SK-N-SH (cell line): ENCODE data around the gene TMEM255B. TPM values are rescaled to one million over a fixed set of nuclear protein-coding genes. Genes with fewer than 3 reads are reported as not detected.

Source experiments
- CTCF ChIA-PET: fragments of 300-600, 350-600 bp; formaldehyde crosslinking; extraction: SDS; loops from one replicate; lab custom pipeline; 2021; lab: Yijun Ruan, JAX
- POLR2A ChIA-PET: fragments of 350-600 bp; sonication (Branson Sonifier 250); formaldehyde crosslinking; extraction: SDS; loops from one replicate; lab custom pipeline; 2020; ENCODE audit warnings: antibody characterized with exemption, inconsistent platforms; lab: Yijun Ruan, JAX
- DNase-seq: peaks from one replicate; pipeline ENCODE4 v3.0.0; 2012
- H2AFZ ChIP-seq: fragments of 200-600 bp; sonication (generic); 2 replicates; pipeline ENCODE4 v1.8.1; 2016; ENCODE audit warnings: antibody characterized with exemption, mild to moderate bottlenecking, low read depth
- H3F3A ChIP-seq: fragments of 200-600 bp; sonication (generic); replicated peaks from 2 replicates; pipeline ENCODE3; 2016; ENCODE audit warnings: antibody characterized with exemption, mild to moderate bottlenecking; ENCODE audit not compliant: insufficient read depth
- H3K27ac ChIP-seq, 2 experiments: fragments of 200-500 bp in 1 of 2; fragments of 200-600 bp in 1 of 2; sonication (Bioruptor generic) in 1 of 2; sonication (generic), shearing (Covaris generic) in 1 of 2; 2 replicates each; pipeline versions ENCODE4 v1.5.1 to v1.6.1; 2014 to 2016; ENCODE audit warnings: low read depth in 2 of 2, inconsistent platforms in 1 of 2, low read length in 1 of 2, mild to moderate bottlenecking in 1 of 2, mixed read lengths in 1 of 2
- H3K27me3 ChIP-seq: fragments of 200-600 bp; sonication (generic), shearing (Covaris generic); 2 replicates; pipeline ENCODE4 v1.6.1; 2016; ENCODE audit warnings: mixed run types; ENCODE audit not compliant: insufficient read depth
- H3K36me3 ChIP-seq, 2 experiments: fragments of 200-500 bp in 1 of 2; fragments of 200-600 bp in 1 of 2; sonication (Bioruptor generic) in 1 of 2; sonication (generic) in 1 of 2; replicated peaks in 1 of 2; 2 replicates each; pipeline versions ENCODE3 to v1.5.1; 2014 to 2016; ENCODE audit warnings: low read length in 1 of 2, mild to moderate bottlenecking in 1 of 2; ENCODE audit not compliant: insufficient read depth in 2 of 2, control insufficient read depth in 1 of 2
- H3K4me1 ChIP-seq, 2 experiments: fragments of 200-500 bp in 1 of 2; fragments of 200-600 bp in 1 of 2; sonication (Bioruptor generic) in 1 of 2; sonication (generic), shearing (Covaris generic) in 1 of 2; 2 replicates each; pipeline versions ENCODE4 v1.5.1 to v1.6.1; 2014 to 2016; ENCODE audit warnings: low read depth in 1 of 2, low read length in 1 of 2, mixed run types in 1 of 2; ENCODE audit not compliant: insufficient read depth in 2 of 2, control insufficient read depth in 1 of 2
- H3K4me2 ChIP-seq: fragments of 200-600 bp; sonication (generic), shearing (Covaris generic); 2 replicates; pipeline ENCODE4 v1.6.1; 2017; ENCODE audit warnings: mixed run types
- H3K4me3 ChIP-seq, 2 experiments: fragments of 200-500 bp in 1 of 2; fragments of 200-600 bp in 1 of 2; sonication (Bioruptor generic) in 1 of 2; sonication (generic), shearing (Covaris generic) in 1 of 2; 2 replicates each; pipeline versions ENCODE4 v1.5.1 to v1.8.1; 2014 to 2016; ENCODE audit warnings: low read depth in 2 of 2, inconsistent platforms in 1 of 2, low read length in 1 of 2, mild to moderate bottlenecking in 1 of 2, mixed read lengths in 1 of 2, moderate library complexity in 1 of 2
- H3K79me2 ChIP-seq: fragments of 200-600 bp; sonication (generic); 2 replicates; pipeline ENCODE4 v1.8.1; 2017; ENCODE audit warnings: mild to moderate bottlenecking; ENCODE audit not compliant: insufficient read depth
- H3K9ac ChIP-seq: fragments of 200-600 bp; sonication (generic); 2 replicates; pipeline ENCODE4 v1.6.1; 2017; ENCODE audit warnings: mixed run types
- H3K9me2 ChIP-seq: fragments of 200-600 bp; sonication (generic); 2 replicates; pipeline ENCODE4 v1.6.1; 2017; ENCODE audit warnings: mixed run types
- H3K9me3 ChIP-seq: fragments of 200-600 bp; sonication (generic); 2 replicates; pipeline ENCODE4 v1.6.1; 2017; ENCODE audit warnings: mixed run types, mild to moderate bottlenecking, moderate library complexity
- H4K20me1 ChIP-seq: fragments of 200-600 bp; sonication (generic); 2 replicates; pipeline ENCODE4 v1.6.1; 2017; ENCODE audit warnings: mild to moderate bottlenecking, mixed run types; ENCODE audit not compliant: insufficient read depth
- CHD2 ChIP-seq: fragments of 150-350 bp; IDR thresholded peaks from 2 replicates; pipeline ENCODE4 v1.6.1; 2018; ENCODE audit warnings: low read length; ENCODE audit not compliant: partially characterized antibody
- EP300 ChIP-seq, 2 experiments: IDR thresholded peaks; 2 replicates each; pipeline versions ENCODE4 v1.4.0 to v1.6.1; 2012; ENCODE audit warnings: borderline replicate concordance in 1 of 2, low read depth in 1 of 2, low read length in 1 of 2
- EZH2phosphoT487 ChIP-seq: fragments of 200-600 bp; sonication (generic); IDR thresholded peaks from 2 replicates; pipeline ENCODE4 v1.6.1; 2017; ENCODE audit warnings: low read depth, mixed run types, mild to moderate bottlenecking, antibody characterized with exemption, moderate library complexity, borderline replicate concordance
- FOSL2 ChIP-seq: IDR thresholded peaks from 2 replicates; pipeline ENCODE4 v1.4.0; 2012; ENCODE audit warnings: low read depth, mild to moderate bottlenecking, moderate library complexity, borderline replicate concordance
- FOXM1 ChIP-seq: IDR thresholded peaks from 2 replicates; pipeline ENCODE4 v1.4.0; 2012; ENCODE audit warnings: low read depth, mild to moderate bottlenecking
- GABPA ChIP-seq: IDR thresholded peaks from 2 replicates; pipeline ENCODE4 v1.4.0; 2012; ENCODE audit warnings: low read depth, mild to moderate bottlenecking
- GATA2 ChIP-seq: sonication (generic); formaldehyde crosslinking; IDR thresholded peaks from 2 replicates; pipeline ENCODE4 v1.5.0; 2020; ENCODE audit warnings: mild to moderate bottlenecking, missing genetic modification reagents
- MEF2A ChIP-seq: IDR thresholded peaks from 2 replicates; pipeline ENCODE4 v1.4.0; 2012; ENCODE audit warnings: low read depth, borderline replicate concordance
- MXI1 ChIP-seq: IDR thresholded peaks from 2 replicates; pipeline ENCODE4 v1.6.1; 2012; ENCODE audit warnings: mild to moderate bottlenecking, low read depth, low read length, improper control_type of control experiment
- NFIC ChIP-seq: IDR thresholded peaks from 2 replicates; pipeline ENCODE4 v1.4.0; 2012; ENCODE audit warnings: borderline replicate concordance
- NRF1 ChIP-seq: IDR thresholded peaks from 2 replicates; pipeline ENCODE4 v1.6.1; 2012; ENCODE audit warnings: low read depth, mild to moderate bottlenecking, low read length
- POLR2AphosphoS5 ChIP-seq: IDR thresholded peaks from 2 replicates; pipeline ENCODE4 v1.6.1; 2012; ENCODE audit warnings: low read depth, low read length
- RAD21 ChIP-seq: IDR thresholded peaks from 2 replicates; pipeline ENCODE4 v1.6.1; 2012; ENCODE audit warnings: mild to moderate bottlenecking, low read length
- RCOR1 ChIP-seq: fragments of 150-350 bp; IDR thresholded peaks from 2 replicates; pipeline ENCODE4 v1.6.1; 2017; ENCODE audit warnings: antibody characterized with exemption, low read length
- RFX5 ChIP-seq: IDR thresholded peaks from 2 replicates; pipeline ENCODE4 v1.6.1; 2012; ENCODE audit warnings: mild to moderate bottlenecking, improper control_type of control experiment, low read length
- RXRA ChIP-seq: IDR thresholded peaks from 2 replicates; pipeline ENCODE4 v1.4.0; 2012; ENCODE audit warnings: low read depth, mild to moderate bottlenecking, borderline replicate concordance
- SIN3A ChIP-seq: IDR thresholded peaks from 2 replicates; pipeline ENCODE4 v1.6.1; 2012; ENCODE audit warnings: low read depth, mild to moderate bottlenecking, low read length, moderate library complexity, borderline replicate concordance
- TAF1 ChIP-seq: IDR thresholded peaks from 2 replicates; pipeline ENCODE4 v1.6.1; 2012; ENCODE audit warnings: low read depth, mild to moderate bottlenecking, low read length, moderate library complexity, borderline replicate concordance
- TCF12 ChIP-seq: IDR thresholded peaks from 2 replicates; pipeline ENCODE4 v1.4.0; 2012
- TEAD4 ChIP-seq: IDR thresholded peaks from 2 replicates; pipeline ENCODE4 v1.4.0; 2012; ENCODE audit warnings: mild to moderate bottlenecking, borderline replicate concordance; ENCODE audit not compliant: insufficient read depth
- YY1 ChIP-seq: IDR thresholded peaks from 2 replicates; pipeline ENCODE4 v1.4.0; 2012; ENCODE audit warnings: low read depth, mild to moderate bottlenecking
- WGBS: methylation state at CpG from one replicate; pipeline ENCODE4 v1.1.6; 2017; ENCODE audit warnings: low lambda C conversion rate; 5-methylcytosine and 5-hydroxymethylcytosine counted together
- polyA plus RNA-seq, 3 experiments: library from polyadenylated mRNA; depleted of rRNA; stranded (reverse); fragments of >200 nt; gene quantifications; 2 replicates each; pipeline ENCODE4 v1.2.3, GENCODE V29; 2012
- TF ChIP-seq, protein P1 (sequence below): fragments of 150-350 bp; IDR thresholded peaks from 2 replicates; pipeline ENCODE4 v1.6.1; 2017; ENCODE audit warnings: antibody characterized with exemption, low read length, low read depth, borderline replicate concordance
- TF ChIP-seq, protein P2 (sequence below): IDR thresholded peaks from 2 replicates; pipeline ENCODE4; 2012
- TF ChIP-seq, protein P3 (sequence below): IDR thresholded peaks from 2 replicates; pipeline ENCODE4 v1.6.1; 2012; ENCODE audit warnings: mild to moderate bottlenecking, low read depth, low read length, moderate library complexity
- TF ChIP-seq, protein P4 (sequence below): IDR thresholded peaks from 2 replicates; pipeline ENCODE4 v1.4.0; 2012; ENCODE audit warnings: low read depth
- TF ChIP-seq, protein P5 (sequence below): fragments of 150-350 bp; IDR thresholded peaks from 2 replicates; pipeline ENCODE4 v1.6.1; 2016; ENCODE audit warnings: mild to moderate bottlenecking, low read depth, low read length

Gene TMEM255B
- polyA plus RNA-seq (2012; rRNA removed) = 10.6 and 14.8 TPM in 2 replicates
- 9.5 and 11.0 TPM in 2 replicates for polyA plus RNA-seq (2012; cell fraction: cytosol; rRNA removed)
- polyA plus RNA-seq (2012; cell fraction: nucleus; rRNA removed) = 12.5 and 12.6 TPM in 2 replicates

DNA sequence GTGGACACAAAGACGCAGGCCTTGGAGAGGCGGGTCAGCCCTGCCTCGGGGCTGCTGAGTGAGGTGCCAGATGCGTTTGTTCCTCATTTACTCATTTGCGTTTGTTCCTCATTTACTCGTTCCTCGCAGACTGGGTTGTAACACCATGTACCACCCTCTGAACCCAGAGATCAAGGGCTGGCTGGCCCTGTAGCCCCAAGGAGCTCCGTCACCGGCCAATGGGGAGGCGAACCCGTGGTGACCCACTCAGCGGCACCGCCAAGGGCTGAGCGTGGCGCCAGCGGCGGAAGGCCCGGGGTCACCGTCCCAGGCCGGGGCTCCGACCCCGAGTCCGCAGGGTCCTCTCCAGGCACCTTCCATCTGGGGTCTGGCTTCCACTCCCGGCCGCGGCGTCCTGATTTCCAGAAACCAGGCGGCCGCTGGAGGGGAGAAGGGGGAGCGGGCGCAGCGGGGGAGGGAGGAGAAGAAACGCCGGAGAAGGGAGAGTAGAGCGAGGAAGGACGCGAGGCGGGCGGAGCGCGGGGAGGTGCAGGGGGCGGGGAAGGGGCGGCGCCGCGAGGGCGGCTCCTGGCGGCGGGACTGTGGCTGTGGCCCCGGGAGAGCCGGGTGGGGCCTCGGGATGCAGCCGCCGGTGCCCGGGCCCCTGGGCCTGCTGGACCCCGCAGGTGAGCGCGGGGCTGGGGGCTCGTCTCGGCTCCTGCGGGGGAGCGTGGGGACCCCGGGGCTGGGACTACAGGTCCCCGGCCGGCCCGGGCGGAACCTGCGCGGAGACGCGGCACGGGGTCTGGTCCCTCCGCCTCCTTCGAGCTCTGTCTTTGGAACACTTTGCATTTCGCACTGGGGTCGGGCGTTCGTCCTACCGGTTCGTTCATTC is at the start of gene TMEM255B:
TMEM255B (plus strand) TSS at position 576 of the 874 bp plus-strand sequence; CDS start at position 620, 44 bp downstream.
- Histone ChIP-seq H3K27me3 (no peaks in the 10 kb centered on the region), H3K9me3 (no peaks in the 10 kb centered on the region), H3F3A (peaks cover 8% of the 10 kb centered on the region), H3K4me3 (peak within 1 kb of the TSS; percentile 50 to 78), H4K20me1 (no peaks in the 10 kb centered on the region), H3K9ac (peak within 1 kb of the TSS; percentile 66), H3K4me2 (peak within 1 kb of the TSS; percentile 87), H3K9me2 (no peaks in the 10 kb centered on the region), H3K4me1 (peaks cover 0 to 10% of the 10 kb centered on the region in 2 experiments; a peak in 1 of 4 replicates), H3K36me3 (no peaks in the 10 kb centered on the region), H2AFZ (peak within 1 kb of the TSS; percentile 99), H3K79me2 (no peaks in the 10 kb centered on the region), H3K27ac (peak within 1 kb of the TSS; percentile 10 to 72; a peak in 2 of 4 replicates)
- POLR2A ChIA-PET = interaction anchor here (1.0 kb wide), 1 partner anchor 9 kb away, joined by 3 read pairs; no protein-coding TSS in a partner anchor
- peak; percentile 98 for DNase-seq
- CTCF ChIA-PET = interaction anchor here (1.0 to 1.3 kb wide), 3 partner anchors 17 to 45 kb away, joined by 3 read pairs; no protein-coding TSS in a partner anchor
- 12% methylated on average over 43 of the region's 80 CpGs for WGBS
- TF ChIP-seq, protein P1, sequence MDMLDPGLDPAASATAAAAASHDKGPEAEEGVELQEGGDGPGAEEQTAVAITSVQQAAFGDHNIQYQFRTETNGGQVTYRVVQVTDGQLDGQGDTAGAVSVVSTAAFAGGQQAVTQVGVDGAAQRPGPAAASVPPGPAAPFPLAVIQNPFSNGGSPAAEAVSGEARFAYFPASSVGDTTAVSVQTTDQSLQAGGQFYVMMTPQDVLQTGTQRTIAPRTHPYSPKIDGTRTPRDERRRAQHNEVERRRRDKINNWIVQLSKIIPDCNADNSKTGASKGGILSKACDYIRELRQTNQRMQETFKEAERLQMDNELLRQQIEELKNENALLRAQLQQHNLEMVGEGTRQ = no peak
- TF ChIP-seq, protein P2, sequence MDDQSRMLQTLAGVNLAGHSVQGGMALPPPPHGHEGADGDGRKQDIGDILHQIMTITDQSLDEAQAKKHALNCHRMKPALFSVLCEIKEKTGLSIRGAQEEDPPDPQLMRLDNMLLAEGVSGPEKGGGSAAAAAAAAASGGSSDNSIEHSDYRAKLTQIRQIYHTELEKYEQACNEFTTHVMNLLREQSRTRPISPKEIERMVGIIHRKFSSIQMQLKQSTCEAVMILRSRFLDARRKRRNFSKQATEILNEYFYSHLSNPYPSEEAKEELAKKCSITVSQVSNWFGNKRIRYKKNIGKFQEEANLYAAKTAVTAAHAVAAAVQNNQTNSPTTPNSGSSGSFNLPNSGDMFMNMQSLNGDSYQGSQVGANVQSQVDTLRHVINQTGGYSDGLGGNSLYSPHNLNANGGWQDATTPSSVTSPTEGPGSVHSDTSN = no peak
- TF ChIP-seq RAD21 (no peak), EP300 (IDR thresholded peaks at IDR 0.05; ENCODE audit: borderline replicate concordance in 1 of 2, low read depth in 1 of 2, low read length in 1 of 2) (no peak), RXRA (no peak), GABPA (no peak), SIN3A (no peak; the same call in 1 of the 2 replicates), NFIC (no peak), MEF2A (no peak), FOXM1 (no peak), RFX5 (no peak), FOSL2 (no peak), TAF1 (peak; percentile 21; the same call in 1 of the 2 replicates), TCF12 (no peak), GATA2 (peak; percentile 6; the same call in 1 of the 2 replicates), YY1 (no peak), TEAD4 (no peak), CHD2 (peak; percentile 31), MXI1 (no peak), NRF1 (no peak), RCOR1 (no peak), EZH2phosphoT487 (no peak), POLR2AphosphoS5 (peak; percentile 51)
- TF ChIP-seq, protein P3, sequence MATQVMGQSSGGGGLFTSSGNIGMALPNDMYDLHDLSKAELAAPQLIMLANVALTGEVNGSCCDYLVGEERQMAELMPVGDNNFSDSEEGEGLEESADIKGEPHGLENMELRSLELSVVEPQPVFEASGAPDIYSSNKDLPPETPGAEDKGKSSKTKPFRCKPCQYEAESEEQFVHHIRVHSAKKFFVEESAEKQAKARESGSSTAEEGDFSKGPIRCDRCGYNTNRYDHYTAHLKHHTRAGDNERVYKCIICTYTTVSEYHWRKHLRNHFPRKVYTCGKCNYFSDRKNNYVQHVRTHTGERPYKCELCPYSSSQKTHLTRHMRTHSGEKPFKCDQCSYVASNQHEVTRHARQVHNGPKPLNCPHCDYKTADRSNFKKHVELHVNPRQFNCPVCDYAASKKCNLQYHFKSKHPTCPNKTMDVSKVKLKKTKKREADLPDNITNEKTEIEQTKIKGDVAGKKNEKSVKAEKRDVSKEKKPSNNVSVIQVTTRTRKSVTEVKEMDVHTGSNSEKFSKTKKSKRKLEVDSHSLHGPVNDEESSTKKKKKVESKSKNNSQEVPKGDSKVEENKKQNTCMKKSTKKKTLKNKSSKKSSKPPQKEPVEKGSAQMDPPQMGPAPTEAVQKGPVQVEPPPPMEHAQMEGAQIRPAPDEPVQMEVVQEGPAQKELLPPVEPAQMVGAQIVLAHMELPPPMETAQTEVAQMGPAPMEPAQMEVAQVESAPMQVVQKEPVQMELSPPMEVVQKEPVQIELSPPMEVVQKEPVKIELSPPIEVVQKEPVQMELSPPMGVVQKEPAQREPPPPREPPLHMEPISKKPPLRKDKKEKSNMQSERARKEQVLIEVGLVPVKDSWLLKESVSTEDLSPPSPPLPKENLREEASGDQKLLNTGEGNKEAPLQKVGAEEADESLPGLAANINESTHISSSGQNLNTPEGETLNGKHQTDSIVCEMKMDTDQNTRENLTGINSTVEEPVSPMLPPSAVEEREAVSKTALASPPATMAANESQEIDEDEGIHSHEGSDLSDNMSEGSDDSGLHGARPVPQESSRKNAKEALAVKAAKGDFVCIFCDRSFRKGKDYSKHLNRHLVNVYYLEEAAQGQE = no peak
- TF ChIP-seq, protein P4, sequence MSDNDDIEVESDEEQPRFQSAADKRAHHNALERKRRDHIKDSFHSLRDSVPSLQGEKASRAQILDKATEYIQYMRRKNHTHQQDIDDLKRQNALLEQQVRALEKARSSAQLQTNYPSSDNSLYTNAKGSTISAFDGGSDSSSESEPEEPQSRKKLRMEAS = peak; percentile 25; the same call in 1 of the 2 replicates
- TF ChIP-seq, protein P5, sequence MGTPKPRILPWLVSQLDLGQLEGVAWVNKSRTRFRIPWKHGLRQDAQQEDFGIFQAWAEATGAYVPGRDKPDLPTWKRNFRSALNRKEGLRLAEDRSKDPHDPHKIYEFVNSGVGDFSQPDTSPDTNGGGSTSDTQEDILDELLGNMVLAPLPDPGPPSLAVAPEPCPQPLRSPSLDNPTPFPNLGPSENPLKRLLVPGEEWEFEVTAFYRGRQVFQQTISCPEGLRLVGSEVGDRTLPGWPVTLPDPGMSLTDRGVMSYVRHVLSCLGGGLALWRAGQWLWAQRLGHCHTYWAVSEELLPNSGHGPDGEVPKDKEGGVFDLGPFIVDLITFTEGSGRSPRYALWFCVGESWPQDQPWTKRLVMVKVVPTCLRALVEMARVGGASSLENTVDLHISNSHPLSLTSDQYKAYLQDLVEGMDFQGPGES = no peak
